H1 (cell line): ENCODE measurements around the gene KIF21A. TPM values are rescaled to one million over a fixed set of nuclear protein-coding genes. Genes with fewer than 3 reads are reported as not detected.

Source experiments
- CTCF ChIA-PET: fragments of 300-600 bp; sonication (Branson Sonifier 250); formaldehyde crosslinking; loops from one replicate; lab custom pipeline; 2021; ENCODE audit not compliant: partially characterized antibody; lab: Charles Lee
- POLR2A ChIA-PET: fragments of 300-600 bp; sonication (Branson Sonifier 250); formaldehyde crosslinking; loops from one replicate; lab custom pipeline; 2021; ENCODE audit warnings: inconsistent platforms; ENCODE audit not compliant: partially characterized antibody; lab: Charles Lee
- DNase-seq, 2 experiments: peaks; one replicate each; pipeline versions ENCODE4 v3.0.0 to v3.0.0-alpha.2; 2010 to 2022; ENCODE audit warnings: low spot score in 2 of 2, low read depth in 1 of 2, mixed read lengths in 1 of 2
- FAIRE-seq: peaks from 2 replicates; lab custom pipeline; 2011; peaks lifted over from hg19 to GRCh38; lab: Jason Lieb, UNC
- H2AFZ ChIP-seq: 2 replicates; pipeline ENCODE4 v1.8.1; 2012; ENCODE audit warnings: low read length, inconsistent platforms
- H2AK5ac ChIP-seq: 2 replicates; pipeline ENCODE4 v1.6.1; 2013; ENCODE audit warnings: low read depth, low read length
- H2BK120ac ChIP-seq: replicated peaks from 2 replicates; pipeline ENCODE3; 2013; ENCODE audit warnings: low read depth, low read length, inconsistent platforms
- H2BK12ac ChIP-seq: 2 replicates; pipeline ENCODE4 v1.6.1; 2013; ENCODE audit warnings: low read depth, low read length
- H2BK15ac ChIP-seq: 2 replicates; pipeline ENCODE4 v1.6.1; 2013; ENCODE audit warnings: low read length
- H2BK20ac ChIP-seq: 2 replicates; pipeline ENCODE4 v1.6.1; 2013; ENCODE audit warnings: low read length
- H2BK5ac ChIP-seq: 2 replicates; pipeline ENCODE4 v1.6.1; 2013; ENCODE audit warnings: low read depth, low read length
- H3K14ac ChIP-seq: 2 replicates; pipeline ENCODE4 v1.6.1; 2013; ENCODE audit warnings: inconsistent platforms; ENCODE audit not compliant: insufficient read length
- H3K18ac ChIP-seq: 2 replicates; pipeline ENCODE4 v1.6.1; 2013; ENCODE audit warnings: low read length; ENCODE audit errors: extremely low read depth
- H3K23ac ChIP-seq: 2 replicates; pipeline ENCODE4 v1.6.1; 2013; ENCODE audit warnings: inconsistent platforms; ENCODE audit not compliant: insufficient read length
- H3K23me2 ChIP-seq: 2 replicates; pipeline ENCODE4 v1.6.1; 2013; ENCODE audit warnings: low read depth, low read length
- H3K27ac ChIP-seq: 2 replicates; pipeline ENCODE4 v1.6.1; 2011; ENCODE audit warnings: low read depth, low read length, inconsistent platforms
- H3K27me3 ChIP-seq, 4 experiments: replicated peaks in 1 of 4; 1 replicate in 1 of 4; 2 replicates in 3 of 4; pipeline versions ENCODE4 v1.6.1 to v1.8.1; 2011 to 2013; ENCODE audit warnings: low read length in 3 of 4, mild to moderate bottlenecking in 3 of 4, inconsistent platforms in 2 of 4, mixed read lengths in 2 of 4, moderate library complexity in 1 of 4; ENCODE audit not compliant: control insufficient read depth in 3 of 4, insufficient read depth in 3 of 4; ENCODE audit errors: extremely low read depth in 1 of 4
- H3K36me3 ChIP-seq, 4 experiments: 2 replicates each; pipeline versions ENCODE4 v1.6.1 to v1.8.1; 2011 to 2013; ENCODE audit warnings: mild to moderate bottlenecking in 4 of 4, low read length in 3 of 4, moderate library complexity in 2 of 4, control low read depth in 1 of 4, inconsistent platforms in 1 of 4; ENCODE audit not compliant: insufficient read depth in 4 of 4, control insufficient read depth in 2 of 4
- H3K4ac ChIP-seq: replicated peaks from 2 replicates; pipeline ENCODE3; 2013; ENCODE audit warnings: low read length, low read depth, mixed read lengths, inconsistent platforms; ENCODE audit not compliant: insufficient read length
- H3K4me1 ChIP-seq, 4 experiments: replicated peaks in 1 of 4; 1 replicate in 1 of 4; 2 replicates in 3 of 4; pipeline versions ENCODE4 v1.6.1 to v1.8.1; 2011 to 2013; ENCODE audit warnings: low read length in 3 of 4, inconsistent platforms in 2 of 4, mixed read lengths in 1 of 4; ENCODE audit not compliant: insufficient read depth in 4 of 4, control insufficient read depth in 3 of 4
- H3K4me2 ChIP-seq, 2 experiments: 2 replicates each; pipeline versions ENCODE4 v1.6.1 to v1.8.1; 2011 to 2013; ENCODE audit warnings: low read depth in 2 of 2, low read length in 2 of 2, control low read depth in 1 of 2, inconsistent platforms in 1 of 2, mild to moderate bottlenecking in 1 of 2; ENCODE audit not compliant: insufficient read depth in 1 of 2
- H3K4me3 ChIP-seq, 4 experiments: fragments of 200-600, 300-600 bp in 1 of 4; sonication (generic), shearing (Covaris generic), sonication (Bioruptor Twin) in 1 of 4; 2 replicates each; pipeline versions ENCODE4 v1.5.1 to v1.8.1; 2011 to 2016; ENCODE audit warnings: low read length in 4 of 4, low read depth in 3 of 4, control low read depth in 2 of 4, inconsistent platforms in 2 of 4, mild to moderate bottlenecking in 2 of 4, mixed read lengths in 1 of 4, moderate library complexity in 1 of 4; ENCODE audit not compliant: insufficient read depth in 2 of 4; ENCODE audit errors: extremely low read depth in 1 of 4
- H3K56ac ChIP-seq: replicated peaks from 2 replicates; pipeline ENCODE3; 2013; ENCODE audit warnings: low read depth, mild to moderate bottlenecking, mixed read lengths, low read length, inconsistent platforms; ENCODE audit not compliant: insufficient read length
- H3K79me1 ChIP-seq: 2 replicates; pipeline ENCODE4 v1.6.1; 2013; ENCODE audit warnings: low read depth, low read length, control low read depth
- H3K79me2 ChIP-seq, 2 experiments: 2 replicates each; pipeline versions ENCODE4 v1.6.1 to v1.8.1; 2012 to 2013; ENCODE audit warnings: low read length in 2 of 2, mild to moderate bottlenecking in 2 of 2, inconsistent platforms in 1 of 2; ENCODE audit not compliant: insufficient read depth in 2 of 2, control insufficient read depth in 1 of 2
- H3K9ac ChIP-seq, 4 experiments: replicated peaks in 1 of 4; 1 replicate in 1 of 4; 2 replicates in 3 of 4; pipeline versions ENCODE4 v1.6.1 to v1.8.1; 2011 to 2013; ENCODE audit warnings: low read depth in 3 of 4, low read length in 3 of 4, control low read depth in 2 of 4, mild to moderate bottlenecking in 2 of 4, moderate library complexity in 2 of 4, inconsistent platforms in 1 of 4; ENCODE audit errors: extremely low read depth in 1 of 4
- H3K9me3 ChIP-seq, 2 experiments: 2 replicates each; pipeline versions ENCODE4 v1.6.1 to v1.8.1; 2012 to 2013; ENCODE audit warnings: mild to moderate bottlenecking in 2 of 2, moderate library complexity in 2 of 2, control low read depth in 1 of 2, inconsistent platforms in 1 of 2, low read depth in 1 of 2, low read length in 1 of 2, mixed read lengths in 1 of 2; ENCODE audit not compliant: insufficient read depth in 2 of 2
- H4K20me1 ChIP-seq, 2 experiments: replicated peaks in 1 of 2; 2 replicates each; pipeline versions ENCODE3 to v1.8.1; 2011 to 2013; ENCODE audit warnings: inconsistent platforms in 2 of 2, low read length in 2 of 2, mild to moderate bottlenecking in 1 of 2; ENCODE audit not compliant: insufficient read depth in 2 of 2, control insufficient read depth in 1 of 2
- H4K5ac ChIP-seq: 2 replicates; pipeline ENCODE4 v1.6.1; 2013; ENCODE audit warnings: low read length, low read depth, mixed read lengths, inconsistent platforms; ENCODE audit not compliant: insufficient read length
- H4K8ac ChIP-seq: 2 replicates; pipeline ENCODE4 v1.8.0; 2013; ENCODE audit warnings: mild to moderate bottlenecking, moderate library complexity, low read length, inconsistent platforms; ENCODE audit not compliant: insufficient read depth; ENCODE audit errors: extremely low read depth
- H4K91ac ChIP-seq: replicated peaks from 2 replicates; pipeline ENCODE3; 2013; ENCODE audit warnings: low read length, mixed read lengths, inconsistent platforms; ENCODE audit not compliant: insufficient read length
- ATF3 ChIP-seq: IDR thresholded peaks from 2 replicates; pipeline ENCODE4 v1.6.1; 2011; ENCODE audit warnings: low read depth, mild to moderate bottlenecking, low read length; ENCODE audit not compliant: insufficient read depth
- BRCA1 ChIP-seq: IDR thresholded peaks from 2 replicates; pipeline ENCODE4 v1.6.1; 2012; ENCODE audit warnings: low read depth, low read length, improper control_type of control experiment
- CBX8 ChIP-seq: fragments of 300-800, 300-1000 bp; sonication (generic); IDR thresholded peaks from 2 replicates; pipeline ENCODE4 v1.7.1; 2016; ENCODE audit warnings: low read depth, low read length, borderline replicate concordance
- CHD2 ChIP-seq: IDR thresholded peaks from 2 replicates; pipeline ENCODE4 v1.6.1; 2012; ENCODE audit warnings: low read length, improper control_type of control experiment
- EGR1 ChIP-seq: IDR thresholded peaks from 2 replicates; pipeline ENCODE4 v1.6.1; 2011; ENCODE audit warnings: low read depth, low read length, borderline replicate concordance
- JUND ChIP-seq: IDR thresholded peaks from 2 replicates; pipeline ENCODE4 v1.6.1; 2011; ENCODE audit warnings: mild to moderate bottlenecking, improper control_type of control experiment, low read length
- KDM1A ChIP-seq: fragments of 200-600, 300-600 bp; sonication (generic); IDR thresholded peaks from 2 replicates; pipeline ENCODE4 v1.7.1; 2016; ENCODE audit warnings: mild to moderate bottlenecking, low read length, borderline replicate concordance
- RAD21 ChIP-seq, 2 experiments: IDR thresholded peaks in 1 of 2; conservative IDR thresholded peaks in 1 of 2; 2 replicates each; pipeline ENCODE4 v1.6.1; 2011; ENCODE audit warnings: low read depth in 2 of 2, low read length in 2 of 2, improper control_type of control experiment in 1 of 2, inconsistent platforms in 1 of 2, mild to moderate bottlenecking in 1 of 2, moderate library complexity in 1 of 2
- RBBP5 ChIP-seq: IDR thresholded peaks from 2 replicates; pipeline ENCODE4 v1.7.1; 2012; ENCODE audit warnings: low read depth, mild to moderate bottlenecking, inconsistent platforms, low read length, moderate library complexity, borderline replicate concordance
- SP2 ChIP-seq: IDR thresholded peaks from 2 replicates; pipeline ENCODE4 v1.6.1; 2012; ENCODE audit warnings: mild to moderate bottlenecking, low read length, inconsistent platforms
- TBP ChIP-seq: IDR thresholded peaks from 2 replicates; pipeline ENCODE4 v1.6.1; 2011; ENCODE audit warnings: low read depth, low read length, improper control_type of control experiment
- WGBS, 2 experiments: shearing (Covaris generic) in 1 of 2; methylation state at CpG; one replicate each; pipeline versions ENCODE4 v1.1.6 to v1.1.7; 2013 to 2015; ENCODE audit warnings: low lambda C conversion rate in 2 of 2, mixed read lengths in 2 of 2, inconsistent platforms in 1 of 2, low coverage in 1 of 2, missing lambda C conversion rate in 1 of 2; ENCODE audit not compliant: insufficient replicate concordance in 2 of 2, insufficient coverage in 1 of 2, insufficient read length in 1 of 2; ENCODE audit errors: extremely low coverage in 1 of 2, missing lambda C conversion rate in 1 of 2; 5-methylcytosine and 5-hydroxymethylcytosine counted together
- polyA plus RNA-seq, 7 experiments: library from polyadenylated mRNA; depleted of rRNA in 3 of 7; stranded (reverse) in 5 of 7; unstranded in 2 of 7; fragments of >200 nt in 5 of 7; fragments of 200-250 nt in 2 of 7; gene quantifications; 1 replicate in 5 of 7; 2 replicates in 1 of 7; 4 replicates in 1 of 7; pipeline versions ENCODE4 v1.2.1 to v1.2.3, GENCODE V29; 2011 to 2013; ENCODE audit warnings: missing spikeins in 2 of 7, mixed read lengths in 2 of 7
- total RNA-seq: library from RNA; stranded (reverse); fragmentation: NEBNext Ultra II Directional; extraction: Animal tissue kit (Norgen Biotek cat#: 25700); gene quantifications from 2 replicates; pipeline ENCODE4 v1.2.1, GENCODE V29; 2021

Gene KIF21A
- total and polyA plus RNA-seq, 2 of the 8 experiments (the other 6 are each of a cell fraction or from before 2014, with no cell fraction given): 10.0 to 26.0 TPM

GRCh38 chr12:39329876-39330275 is 113.0 kb downstream of the KIF21A start:
- no peaks in the 10 kb centered on the region for H3K23me2 ChIP-seq
- H3K14ac ChIP-seq: no peak overlapping the region
- DNase-seq (no peak), FAIRE-seq (no peak)
- CTCF ChIA-PET: no interaction called here
- no peak overlapping the region for H2BK5ac ChIP-seq
- H4K8ac ChIP-seq: no peak overlapping the region
- 95% methylated on average over 4 of the region's 4 CpGs; no CpG with 5 or more reads in 1 of the 2 experiments for WGBS, 2 experiments
- H2BK120ac ChIP-seq: no peak overlapping the region
- no peak overlapping the region for H3K27ac ChIP-seq
- no peak overlapping the region for H3K18ac ChIP-seq
- H4K20me1 ChIP-seq: no peaks in the 10 kb centered on the region
- H3K4me3 ChIP-seq: no peak overlapping the region
- no peaks in the 10 kb centered on the region for H3K79me2 ChIP-seq
- no peaks in the 10 kb centered on the region for H3K9me3 ChIP-seq
- H3K56ac ChIP-seq: no peak overlapping the region
- no peaks in the 10 kb centered on the region for H3K27me3 ChIP-seq
- H2AK5ac ChIP-seq: no peak overlapping the region
- H2BK15ac ChIP-seq: no peak overlapping the region
- H3K36me3 ChIP-seq: peaks cover 0 to 21% (median 9%) of the 10 kb centered on the region in 4 experiments; a peak in 5 of 8 replicates
- TF ChIP-seq BRCA1: no peak
- no peak for TF ChIP-seq CBX8
- no peak for TF ChIP-seq RBBP5
- TF ChIP-seq KDM1A: no peak
- TF ChIP-seq RAD21 (IDR thresholded peaks at IDR 0.05 in 1 of 2, conservative IDR thresholded peaks at IDR 0.05 in 1 of 2; ENCODE audit: low read depth in 2 of 2, low read length in 2 of 2): no peak
- no peak for TF ChIP-seq EGR1
- TF ChIP-seq JUND: no peak
- no peak for TF ChIP-seq CHD2
- no peak for TF ChIP-seq ATF3
- TF ChIP-seq TBP: no peak
- TF ChIP-seq SP2: no peak
- no peak overlapping the region for H3K23ac ChIP-seq
- no peak overlapping the region for H2AFZ ChIP-seq
- no peak overlapping the region for H3K4me2 ChIP-seq
- no peak overlapping the region for H2BK12ac ChIP-seq
- no peak overlapping the region for H3K4ac ChIP-seq
- H3K79me1 ChIP-seq: no peaks in the 10 kb centered on the region
- H2BK20ac ChIP-seq: no peak overlapping the region
- H3K4me1 ChIP-seq: no peaks in the 10 kb centered on the region
- H3K9ac ChIP-seq: no peak overlapping the region
- no peak overlapping the region for H4K5ac ChIP-seq
- H4K91ac ChIP-seq: no peak overlapping the region
- POLR2A ChIA-PET: no interaction called here
